ENCODE data around the gene SOCS2. TPM values are rescaled to one million over a fixed set of nuclear protein-coding genes. Genes with fewer than 3 reads are reported as not detected.

Gene SOCS2
- total and polyA plus RNA-seq, 2 donors (not counting 3 experiments of a cell fraction or from before 2014, with no cell fraction given), result 2.4 to 5.6 TPM

- H3K9me3 ChIP-seq (replicated peaks; ENCODE audit: control insufficient read depth, insufficient read depth, low read length), result no peaks in the 10 kb centered on the region
- no peak overlapping the region for H3K27ac ChIP-seq (ENCODE audit: insufficient read depth, low read depth, low read length)
- H3K4me3 ChIP-seq (replicated peaks in 1 of 3; ENCODE audit: insufficient read depth in 1 of 3, low read depth in 1 of 3, low read length in 3 of 3), result peak overlapping the region in 1 of 3 experiments; percentile 2
- no TSS peak for BruUV-seq (replicated peaks)
- no peaks in the 10 kb centered on the region for H3K79me2 ChIP-seq (ENCODE audit: control insufficient read depth, insufficient read depth, low read length)
- no peak overlapping the region for H3K9ac ChIP-seq (replicated peaks; ENCODE audit: extremely low read depth, insufficient read depth, low read length)
- no peaks in the 10 kb centered on the region for H3K36me3 ChIP-seq (ENCODE audit: control insufficient read depth in 2 of 2, extremely low read depth in 1 of 2, insufficient read depth in 2 of 2, low read length in 2 of 2)
- peak overlapping the region; percentile 60 for H3K4me2 ChIP-seq (ENCODE audit: insufficient read depth, low read length)
- intact Hi-C loops (cut with micrococcal nuclease) (loop anchor here (2.0 to 5.0 kb wide), 2 partner anchors 51 to 264 kb away; no protein-coding TSS in a partner anchor), dilution Hi-C loops (cut with MboI; ENCODE audit: extremely low pct_ligation_motif_present, low sequenced_read_pairs) (no loop called here)
- TF ChIP-seq MYC (IDR thresholded peaks at IDR 0.05; ENCODE audit: low read depth, low read length), result no peak
- TF ChIP-seq EZH2 (IDR thresholded peaks at IDR 0.05; ENCODE audit: borderline replicate concordance, low read depth, low read length, severe bottlenecking), result peak; percentile 54
- no peak for TF ChIP-seq FOS (IDR thresholded peaks at IDR 0.05; ENCODE audit: borderline replicate concordance, insufficient read depth, low read length)
- no peak for TF ChIP-seq CTCF (IDR thresholded peaks at IDR 0.05; ENCODE audit: extremely low read depth in 1 of 2, insufficient read depth in 1 of 2, low read depth in 1 of 2, low read length in 2 of 2)
- no peak for TF ChIP-seq MAX (IDR thresholded peaks at IDR 0.05; ENCODE audit: insufficient read depth, insufficient read length)
- no peak for TF ChIP-seq GATA2 (IDR thresholded peaks at IDR 0.05; ENCODE audit: insufficient read depth, insufficient read length, low read depth, low read length)
- TF ChIP-seq JUN (IDR thresholded peaks at IDR 0.05; ENCODE audit: borderline replicate concordance, insufficient read depth, insufficient read length, low read depth), result no peak
- TF ChIP-seq POLR2A (IDR thresholded peaks at IDR 0.05; ENCODE audit: low read depth, low read length), result no peak
- DNase-seq (ENCODE audit: low read depth, low spot score) (no peak), FAIRE-seq (no peak)
- H2AFZ ChIP-seq (ENCODE audit: low read depth, low read length), result no peak overlapping the region
- H3K9me1 ChIP-seq (replicated peaks; ENCODE audit: control insufficient read depth, extremely low read depth, insufficient read depth, low read length), result no peaks in the 10 kb centered on the region
- peaks cover 34 to 35% of the 10 kb centered on the region in 2 experiments for H3K27me3 ChIP-seq (ENCODE audit: control insufficient read depth in 2 of 2, insufficient read depth in 2 of 2, low read length in 2 of 2)
- ChIA-PET POLR2A (interaction anchor here (0.6 to 1.0 kb wide), 3 partner anchors 14 to 406 kb away, joined by 3 to 7 read pairs (median 6); no protein-coding TSS in a partner anchor), CTCF (interaction anchor here (0.9 to 11.2 kb wide), 9 partner anchors 8 to 528 kb away, joined by 3 to 366 read pairs (median 5); no protein-coding TSS in a partner anchor)
- no peaks in the 10 kb centered on the region for H4K20me1 ChIP-seq (replicated peaks; ENCODE audit: control insufficient read depth, extremely low read depth, insufficient read depth, low read length)
- H3K4me1 ChIP-seq (ENCODE audit: control insufficient read depth, extremely low read depth, insufficient read depth, low read length), result peaks cover 24% of the 10 kb centered on the region
Observed at GRCh38 chr12:93573552-93574223, 1.2 kb downstream of the SOCS2 start.

All from endothelial cell of umbilical vein (primary cell).